Measurements from ENCODE around the gene NAALADL1.
"Not testable (repeated sequence)": the region's sequence is repeated elsewhere in the genome, so short reads cannot be mapped to it uniquely, and the experiment has no call there.

GRCh38 chr11:65023502-65023901, 34.9 kb downstream of the NAALADL1 start:
- TF ChIP-seq POLR2AphosphoS5 (IDR thresholded peaks at IDR 0.05; ENCODE audit: borderline replicate concordance, low read depth, low read length); EZH2 (IDR thresholded peaks at IDR 0.05); FOXP2 (optimal IDR thresholded peaks at IDR 0.05; ENCODE audit: control extremely low read depth, extremely low read length, insufficient read depth): not testable (repeated sequence)
